K562 (cell line): Measurements from ENCODE around the gene MCM5. TPM values are rescaled to one million over a fixed set of nuclear protein-coding genes. Genes with fewer than 3 reads are reported as not detected.
A peak's percentile ranks its signal among the peaks of the same experiment; 100 is the strongest.

Experiments used
- ATAC-seq: fragments of 200-7000 bp; cut with Tn5 transposase; 3 replicates; pipeline ENCODE4 v1.9.1; 2020; ENCODE audit warnings: moderate library complexity
- BruUV-seq: library from RNA; stranded (reverse); fragments of 400-500 nt; replicated peaks from 2 replicates; lab custom pipeline; 2021; lab: Mats Ljungman, UMichigan
- CTCF ChIA-PET: fragments of 300-600 bp; formaldehyde crosslinking; extraction: SDS; loops from one replicate; lab custom pipeline; 2021; ENCODE audit warnings: low intra/inter-chr PET ratio; lab: Yijun Ruan, JAX
- POLR2A ChIA-PET: fragments of 300-600, 350-650 bp; sonication (Branson Sonifier 250); formaldehyde crosslinking; extraction: SDS; loops from one replicate; lab custom pipeline; 2021; ENCODE audit warnings: antibody characterized with exemption, inconsistent platforms; lab: Yijun Ruan, JAX
- DNase-seq, 4 experiments: peaks; one replicate each; pipeline versions ENCODE4 v3.0.0 to v3.0.0-alpha.2; 2011 to 2018; ENCODE audit warnings: low spot score in 3 of 4, mixed read lengths in 3 of 4; ENCODE audit errors: extremely low read depth in 1 of 4
- FAIRE-seq: peaks from 2 replicates; lab custom pipeline; 2011; peaks lifted over from hg19 to GRCh38; lab: Jason Lieb, UNC
- H2AFZ ChIP-seq: 2 replicates; pipeline ENCODE4 v1.6.0; 2011; ENCODE audit warnings: low read depth, low read length, control low read depth, inconsistent platforms
- H3K27ac ChIP-seq: fragments of 200-600 bp; 3 replicates; pipeline ENCODE4 v1.8.0; 2011; ENCODE audit warnings: low read depth, mild to moderate bottlenecking, control low read depth, inconsistent platforms, low read length, moderate library complexity, mixed read lengths; ENCODE audit errors: extremely low read depth
- H3K27me3 ChIP-seq, 2 experiments: fragments of 300-600 bp in 1 of 2; 2 replicates in 1 of 2; 3 replicates in 1 of 2; pipeline versions ENCODE4 v1.6.0 to v1.8.0; 2011; ENCODE audit warnings: inconsistent platforms in 2 of 2, low read length in 2 of 2, mild to moderate bottlenecking in 1 of 2, mixed read lengths in 1 of 2, moderate library complexity in 1 of 2; ENCODE audit not compliant: control insufficient read depth in 2 of 2, insufficient read depth in 2 of 2
- H3K36me3 ChIP-seq: fragments of 300-600 bp; 3 replicates; pipeline ENCODE4 v1.8.0; 2011; ENCODE audit warnings: mild to moderate bottlenecking, low read length, inconsistent platforms; ENCODE audit not compliant: control insufficient read depth, insufficient read depth
- H3K4me1 ChIP-seq, 2 experiments: fragments of 200-600 bp in 1 of 2; replicated peaks in 1 of 2; 2 replicates in 1 of 2; 3 replicates in 1 of 2; pipeline versions ENCODE4 v1.5.1 to v1.8.0; 2011; ENCODE audit warnings: inconsistent platforms in 2 of 2, low read length in 2 of 2, mild to moderate bottlenecking in 1 of 2, mixed read lengths in 1 of 2, moderate library complexity in 1 of 2; ENCODE audit not compliant: control insufficient read depth in 2 of 2, insufficient read depth in 2 of 2
- H3K4me2 ChIP-seq: 2 replicates; pipeline ENCODE4 v1.6.1; 2011; ENCODE audit warnings: low read length, control low read depth, inconsistent platforms, mixed read lengths; ENCODE audit not compliant: insufficient read depth
- H3K4me3 ChIP-seq: fragments of 200-600 bp; sonication (generic), shearing (Covaris generic); 2 replicates; pipeline ENCODE4 v1.5.1; 2016; ENCODE audit warnings: control low read depth, inconsistent platforms
- H3K79me2 ChIP-seq: fragments of 200-600 bp; 3 replicates; pipeline ENCODE4 v1.8.0; 2011; ENCODE audit warnings: low read length, inconsistent platforms; ENCODE audit not compliant: control insufficient read depth, insufficient read depth
- H3K9ac ChIP-seq, 2 experiments: 2 replicates each; pipeline versions ENCODE4 v1.6.0 to v1.6.1; 2011; ENCODE audit warnings: low read depth in 2 of 2, low read length in 2 of 2, control low read depth in 1 of 2, inconsistent platforms in 1 of 2, mild to moderate bottlenecking in 1 of 2, mixed read lengths in 1 of 2; ENCODE audit not compliant: insufficient read depth in 1 of 2
- H3K9me1 ChIP-seq: one replicate; pipeline ENCODE4 v1.6.0; 2011; ENCODE audit warnings: inconsistent platforms, mild to moderate bottlenecking, low read length, moderate library complexity; ENCODE audit not compliant: control insufficient read depth, insufficient read depth
- H3K9me3 ChIP-seq: replicated peaks from 2 replicates; pipeline ENCODE4 v1.5.1; 2011; ENCODE audit warnings: low read depth, low read length, inconsistent platforms; ENCODE audit not compliant: control insufficient read depth, insufficient read depth
- H4K20me1 ChIP-seq: replicated peaks from 2 replicates; pipeline ENCODE4 v1.6.1; 2011; ENCODE audit warnings: low read length, inconsistent platforms, mixed read lengths; ENCODE audit not compliant: control insufficient read depth, insufficient read depth
- PCBP2 ChIP-seq: fragments of 200-400 bp; formaldehyde crosslinking; IDR thresholded peaks from 2 replicates; pipeline ENCODE4 v1.6.1; 2018; ENCODE audit warnings: low read length, low read depth, mild to moderate bottlenecking, moderate library complexity; ENCODE audit not compliant: poor library complexity, severe bottlenecking
- POLR2G ChIP-seq: fragments of 200-400 bp; formaldehyde crosslinking; IDR thresholded peaks from 2 replicates; pipeline ENCODE4 v1.6.1; 2017; ENCODE audit warnings: low read depth, mild to moderate bottlenecking, antibody characterized with exemption, low read length, moderate library complexity
- RBFOX2 ChIP-seq: fragments of 200-400 bp; formaldehyde crosslinking; IDR thresholded peaks from 2 replicates; pipeline ENCODE4 v1.6.1; 2017; ENCODE audit warnings: low read depth, mild to moderate bottlenecking, low read length, moderate library complexity
- RNF2 ChIP-seq: sonication (generic); IDR thresholded peaks from 2 replicates; pipeline ENCODE4 v1.6.1; 2016
- WGBS: fragments of 100-300 bp; shearing (Covaris generic); methylation state at CpG from one replicate; pipeline ENCODE4 v1.1.6; 2016; ENCODE audit warnings: low coverage, mixed read lengths; ENCODE audit not compliant: insufficient coverage; ENCODE audit errors: missing lambda C conversion rate; 5-methylcytosine and 5-hydroxymethylcytosine counted together
- in situ Hi-C: fragments of 300-500 bp; cut with MboI; formaldehyde crosslinking; loops from 4 replicates; pipeline ENCODE4 v1.15.0; 2018; ENCODE audit warnings: inconsistent platforms, mixed read lengths
- intact Hi-C: fragments of 100-400 bp; cut with micrococcal nuclease; formaldehyde crosslinking; loops from 2 replicates; pipeline ENCODE4 v1.14.2; 2022
- polyA plus RNA-seq, 8 experiments: library from polyadenylated mRNA; depleted of rRNA in 4 of 8; stranded (reverse) in 5 of 8; unstranded in 3 of 8; fragments of >200 nt; fragmentation: Nextera tagmentation in 2 of 8; fragmentation: Illumina TruSeq in 1 of 8; extraction: Ambion mirVana in 2 of 8; extraction: Trizol in 1 of 8; gene quantifications; 2 replicates each; pipeline versions ENCODE4 v1.2.1 to v1.2.3, GENCODE V29; 2011 to 2014; ENCODE audit warnings: inconsistent platforms in 1 of 8, missing spikeins in 1 of 8
- total RNA-seq, 7 experiments: library from RNA; depleted of rRNA in 6 of 7; stranded (reverse); fragments of >200 nt in 6 of 7; fragmentation: Illumina TruSeq in 2 of 7; extraction: Trizol in 2 of 7; gene quantifications; 2 replicates each; pipeline versions ENCODE4 v1.2.1 to v1.2.3, GENCODE V29; 2011 to 2021; ENCODE audit warnings: low replicate concordance in 1 of 7
- TF ChIP-seq, protein P1 (sequence below): fragments of 250-450 bp; sonication (Bioruptor Pico); IDR thresholded peaks from 2 replicates; pipeline ENCODE4 v1.8.0; 2021; ENCODE audit warnings: borderline replicate concordance, mild to moderate bottlenecking, moderate library complexity; ENCODE audit not compliant: poor library complexity, severe bottlenecking
- TF ChIP-seq, protein P2 (sequence below), 2 experiments: fragments of 150-350 bp in 1 of 2; IDR thresholded peaks; 2 replicates each; pipeline ENCODE4 v1.6.1; 2012 to 2016; ENCODE audit warnings: low read depth in 2 of 2, low read length in 2 of 2, mild to moderate bottlenecking in 1 of 2, moderate library complexity in 1 of 2
- TF ChIP-seq, protein P3 (sequence below): sonication (generic); formaldehyde crosslinking; IDR thresholded peaks from 2 replicates; pipeline ENCODE4 v1.8.0; 2022; ENCODE audit warnings: mild to moderate bottlenecking, missing genetic modification reagents

Gene MCM5
- total and polyA plus RNA-seq, 9 of the 15 experiments (the other 6 are each of a cell fraction or from before 2014, with no cell fraction given), result 5.6 to 180 (median 66.1) TPM

DNA sequence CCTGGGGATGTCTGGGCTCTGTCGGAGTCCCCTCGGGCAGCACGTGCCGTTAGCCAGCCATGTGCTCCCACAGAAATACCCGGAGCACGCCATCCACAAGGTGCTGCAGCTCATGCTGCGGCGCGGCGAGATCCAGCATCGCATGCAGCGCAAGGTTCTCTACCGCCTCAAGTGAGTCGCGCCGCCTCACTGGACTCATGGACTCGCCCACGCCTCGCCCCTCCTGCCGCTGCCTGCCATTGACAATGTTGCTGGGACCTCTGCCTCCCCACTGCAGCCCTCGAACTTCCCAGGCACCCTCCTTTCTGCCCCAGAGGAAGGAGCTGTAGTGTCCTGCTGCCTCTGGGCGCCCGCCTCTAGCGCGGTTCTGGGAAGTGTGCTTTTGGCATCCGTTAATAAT, 24.1 kb downstream of the MCM5 start:
- POLR2A ChIA-PET, result interaction anchor here (2.6 to 5.8 kb wide), 2 partner anchors 9 to 14 kb away, joined by 9 to 26 read pairs; no protein-coding TSS in a partner anchor

DNA sequence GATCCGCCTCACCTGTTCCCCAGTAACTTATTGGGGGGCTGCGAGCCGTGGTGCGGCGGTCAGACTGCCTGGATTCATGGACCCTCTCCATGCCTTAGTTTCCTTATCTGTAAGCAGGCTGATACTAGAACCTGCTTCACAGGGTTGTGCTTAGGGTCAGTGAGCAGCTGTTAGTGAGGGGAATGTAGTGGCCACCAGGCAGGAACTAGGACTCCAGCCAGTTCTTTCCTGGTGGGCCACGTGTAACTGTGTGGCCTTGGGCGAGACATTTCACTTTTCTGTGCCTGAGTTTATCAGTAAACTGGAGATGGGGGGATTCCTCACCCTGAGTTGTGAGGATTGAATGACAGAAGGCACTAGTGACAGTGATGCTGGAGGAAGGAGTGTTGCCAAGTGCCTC, 24.8 kb downstream of the MCM5 start:
- no peak for ATAC-seq
- Histone ChIP-seq H3K36me3 (peaks cover 79% of the 10 kb centered on the region; the same call in 2 of the 3 replicates), H3K27ac (no peak overlapping the region), H3K9me3 (no peaks in the 10 kb centered on the region), H3K4me2 (no peak overlapping the region), H3K27me3 (no peaks in the 10 kb centered on the region), H3K4me3 (no peak overlapping the region), H3K9me1 (peaks cover 2% of the 10 kb centered on the region), H3K9ac (no peak overlapping the region), H2AFZ (no peak overlapping the region), H3K4me1 (peaks cover 0 to 3% of the 10 kb centered on the region in 2 experiments; a peak in 2 of 5 replicates), H4K20me1 (no peaks in the 10 kb centered on the region; the same call in 1 of the 2 replicates), H3K79me2 (no peaks in the 10 kb centered on the region)
- CTCF ChIA-PET, result no interaction called here
- WGBS, result 84% methylated on average over 4 of the region's 7 CpGs
- no peak for DNase-seq
- POLR2A ChIA-PET, result interaction anchor here (1.2 to 5.8 kb wide), 3 partner anchors 10 to 17 kb away, joined by 4 to 26 read pairs (median 9); no protein-coding TSS in a partner anchor
- no peak for FAIRE-seq
- in situ Hi-C loops (no loop called here), intact Hi-C loops (loop anchor here (5.0 kb wide), 1 partner anchor 158 kb away; no protein-coding TSS in a partner anchor)
- BruUV-seq, result no TSS peak
- TF ChIP-seq, protein P1, sequence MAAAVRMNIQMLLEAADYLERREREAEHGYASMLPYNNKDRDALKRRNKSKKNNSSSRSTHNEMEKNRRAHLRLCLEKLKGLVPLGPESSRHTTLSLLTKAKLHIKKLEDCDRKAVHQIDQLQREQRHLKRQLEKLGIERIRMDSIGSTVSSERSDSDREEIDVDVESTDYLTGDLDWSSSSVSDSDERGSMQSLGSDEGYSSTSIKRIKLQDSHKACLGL (CRISPR knock-in tag), result no peak
- no peak for TF ChIP-seq RNF2
- TF ChIP-seq, protein P2, sequence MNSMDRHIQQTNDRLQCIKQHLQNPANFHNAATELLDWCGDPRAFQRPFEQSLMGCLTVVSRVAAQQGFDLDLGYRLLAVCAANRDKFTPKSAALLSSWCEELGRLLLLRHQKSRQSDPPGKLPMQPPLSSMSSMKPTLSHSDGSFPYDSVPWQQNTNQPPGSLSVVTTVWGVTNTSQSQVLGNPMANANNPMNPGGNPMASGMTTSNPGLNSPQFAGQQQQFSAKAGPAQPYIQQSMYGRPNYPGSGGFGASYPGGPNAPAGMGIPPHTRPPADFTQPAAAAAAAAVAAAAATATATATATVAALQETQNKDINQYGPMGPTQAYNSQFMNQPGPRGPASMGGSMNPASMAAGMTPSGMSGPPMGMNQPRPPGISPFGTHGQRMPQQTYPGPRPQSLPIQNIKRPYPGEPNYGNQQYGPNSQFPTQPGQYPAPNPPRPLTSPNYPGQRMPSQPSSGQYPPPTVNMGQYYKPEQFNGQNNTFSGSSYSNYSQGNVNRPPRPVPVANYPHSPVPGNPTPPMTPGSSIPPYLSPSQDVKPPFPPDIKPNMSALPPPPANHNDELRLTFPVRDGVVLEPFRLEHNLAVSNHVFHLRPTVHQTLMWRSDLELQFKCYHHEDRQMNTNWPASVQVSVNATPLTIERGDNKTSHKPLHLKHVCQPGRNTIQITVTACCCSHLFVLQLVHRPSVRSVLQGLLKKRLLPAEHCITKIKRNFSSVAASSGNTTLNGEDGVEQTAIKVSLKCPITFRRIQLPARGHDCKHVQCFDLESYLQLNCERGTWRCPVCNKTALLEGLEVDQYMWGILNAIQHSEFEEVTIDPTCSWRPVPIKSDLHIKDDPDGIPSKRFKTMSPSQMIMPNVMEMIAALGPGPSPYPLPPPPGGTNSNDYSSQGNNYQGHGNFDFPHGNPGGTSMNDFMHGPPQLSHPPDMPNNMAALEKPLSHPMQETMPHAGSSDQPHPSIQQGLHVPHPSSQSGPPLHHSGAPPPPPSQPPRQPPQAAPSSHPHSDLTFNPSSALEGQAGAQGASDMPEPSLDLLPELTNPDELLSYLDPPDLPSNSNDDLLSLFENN (IDR thresholded peaks at IDR 0.05; ENCODE audit: low read depth in 2 of 2, low read length in 2 of 2), result no peak
- TF ChIP-seq, protein P3, sequence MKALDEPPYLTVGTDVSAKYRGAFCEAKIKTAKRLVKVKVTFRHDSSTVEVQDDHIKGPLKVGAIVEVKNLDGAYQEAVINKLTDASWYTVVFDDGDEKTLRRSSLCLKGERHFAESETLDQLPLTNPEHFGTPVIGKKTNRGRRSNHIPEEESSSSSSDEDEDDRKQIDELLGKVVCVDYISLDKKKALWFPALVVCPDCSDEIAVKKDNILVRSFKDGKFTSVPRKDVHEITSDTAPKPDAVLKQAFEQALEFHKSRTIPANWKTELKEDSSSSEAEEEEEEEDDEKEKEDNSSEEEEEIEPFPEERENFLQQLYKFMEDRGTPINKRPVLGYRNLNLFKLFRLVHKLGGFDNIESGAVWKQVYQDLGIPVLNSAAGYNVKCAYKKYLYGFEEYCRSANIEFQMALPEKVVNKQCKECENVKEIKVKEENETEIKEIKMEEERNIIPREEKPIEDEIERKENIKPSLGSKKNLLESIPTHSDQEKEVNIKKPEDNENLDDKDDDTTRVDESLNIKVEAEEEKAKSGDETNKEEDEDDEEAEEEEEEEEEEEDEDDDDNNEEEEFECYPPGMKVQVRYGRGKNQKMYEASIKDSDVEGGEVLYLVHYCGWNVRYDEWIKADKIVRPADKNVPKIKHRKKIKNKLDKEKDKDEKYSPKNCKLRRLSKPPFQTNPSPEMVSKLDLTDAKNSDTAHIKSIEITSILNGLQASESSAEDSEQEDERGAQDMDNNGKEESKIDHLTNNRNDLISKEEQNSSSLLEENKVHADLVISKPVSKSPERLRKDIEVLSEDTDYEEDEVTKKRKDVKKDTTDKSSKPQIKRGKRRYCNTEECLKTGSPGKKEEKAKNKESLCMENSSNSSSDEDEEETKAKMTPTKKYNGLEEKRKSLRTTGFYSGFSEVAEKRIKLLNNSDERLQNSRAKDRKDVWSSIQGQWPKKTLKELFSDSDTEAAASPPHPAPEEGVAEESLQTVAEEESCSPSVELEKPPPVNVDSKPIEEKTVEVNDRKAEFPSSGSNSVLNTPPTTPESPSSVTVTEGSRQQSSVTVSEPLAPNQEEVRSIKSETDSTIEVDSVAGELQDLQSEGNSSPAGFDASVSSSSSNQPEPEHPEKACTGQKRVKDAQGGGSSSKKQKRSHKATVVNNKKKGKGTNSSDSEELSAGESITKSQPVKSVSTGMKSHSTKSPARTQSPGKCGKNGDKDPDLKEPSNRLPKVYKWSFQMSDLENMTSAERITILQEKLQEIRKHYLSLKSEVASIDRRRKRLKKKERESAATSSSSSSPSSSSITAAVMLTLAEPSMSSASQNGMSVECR (CRISPR knock-in tag), result no peak

More for the DNA sequence above, 24.1 kb downstream of the MCM5 start:
- Histone ChIP-seq H3K79me2 (no peaks in the 10 kb centered on the region), H3K9me1 (peaks cover 2% of the 10 kb centered on the region), H2AFZ (no peak overlapping the region), H3K36me3 (peaks cover 82% of the 10 kb centered on the region; the same call in 2 of the 3 replicates), H3K27ac (no peak overlapping the region), H4K20me1 (no peaks in the 10 kb centered on the region; the same call in 1 of the 2 replicates), H3K9ac (no peak overlapping the region), H3K4me1 (peaks cover 0 to 3% of the 10 kb centered on the region in 2 experiments; a peak in 2 of 5 replicates), H3K4me3 (no peak overlapping the region), H3K9me3 (no peaks in the 10 kb centered on the region), H3K27me3 (no peaks in the 10 kb centered on the region), H3K4me2 (no peak overlapping the region)
- 97% methylated on average over 16 of the region's 26 CpGs for WGBS
- ATAC-seq (no peak), DNase-seq (no peak), FAIRE-seq (no peak)
- peak; percentile 31; the same call in 1 of the 2 replicates for TF ChIP-seq POLR2G
- TF ChIP-seq PCBP2, result no peak
- 0 out of 2 replicates have a peak, but pooled peaks have one; percentile 38 for TF ChIP-seq RBFOX2
- in situ Hi-C loops (no loop called here), intact Hi-C loops (no loop called here)
- CTCF ChIA-PET, result no interaction called here
- no TSS peak for BruUV-seq
